Brain microvascular endothelial cell (primary cell): ENCODE results near the gene LMAN1.

ENCODE experiments used
- DNase-seq: peaks from one replicate; pipeline ENCODE4 v3.0.0-alpha.2; 2020
- H3K27ac ChIP-seq: fragments of 250-450 bp; sonication (Bioruptor Pico); 2 replicates; pipeline ENCODE4 v1.5.1; 2020; ENCODE audit warnings: mild to moderate bottlenecking, moderate library complexity
- H3K27me3 ChIP-seq: fragments of 250-450 bp; sonication (Bioruptor Pico); replicated peaks from 2 replicates; pipeline ENCODE4 v1.5.1; 2020; ENCODE audit warnings: mild to moderate bottlenecking
- H3K36me3 ChIP-seq: fragments of 250-450 bp; sonication (Bioruptor Pico); replicated peaks from 2 replicates; pipeline ENCODE4 v1.5.1; 2020; ENCODE audit warnings: mild to moderate bottlenecking
- H3K4me3 ChIP-seq: 2 replicates; pipeline ENCODE4 v1.5.1; 2011; ENCODE audit warnings: low read depth, mild to moderate bottlenecking, control low read depth, low read length, moderate library complexity
- CTCF ChIP-seq: IDR thresholded peaks from 2 replicates; pipeline ENCODE4 v1.5.1; 2011; ENCODE audit warnings: low read depth, mild to moderate bottlenecking, moderate library complexity, low read length, control low read depth, inconsistent platforms; ENCODE audit errors: missing control alignments
- in situ Hi-C: cut with HindIII; loops from 2 replicates; pipeline ENCODE4 v1.10.0; 2017; ENCODE audit warnings: low sequenced_read_pairs, low pct_ligation_motif_present

Gene LMAN1

GRCh38 chr18:59358712-59359575, at the start of gene LMAN1:
LMAN1 (minus strand) TSS chr18:59359265; CDS start chr18:59359244, 21 bp downstream.
- in situ Hi-C loops: no loop called here
- Histone ChIP-seq H3K4me3 (peak within 1 kb of the TSS; percentile 99), H3K36me3 (peaks cover 13% of the 10 kb centered on the region), H3K27me3 (no peaks in the 10 kb centered on the region), H3K27ac (peak within 1 kb of the TSS; percentile 90)
- no peak for TF ChIP-seq CTCF
- DNase-seq: peak; percentile 90

- Histone ChIP-seq H3K36me3 (no peaks in the 10 kb centered on the region), H3K4me3 (no peak overlapping the region), H3K27ac (no peak overlapping the region), H3K27me3 (no peaks in the 10 kb centered on the region)
- peak; percentile 59 for DNase-seq
- TF ChIP-seq CTCF: peak; percentile 98
- in situ Hi-C loops: no loop called here
Measured at GRCh38 chr18:59402432-59403090, 43.5 kb upstream of the LMAN1 start.

GRCh38 chr18:59400407-59400806, 41.3 kb upstream of the LMAN1 start:
- Histone ChIP-seq H3K27ac (no peak overlapping the region), H3K36me3 (no peaks in the 10 kb centered on the region), H3K27me3 (no peaks in the 10 kb centered on the region), H3K4me3 (no peak overlapping the region)
- no peak for DNase-seq
- no peak for TF ChIP-seq CTCF
- in situ Hi-C loops: no loop called here

GRCh38 chr18:59395226-59396175, 36.4 kb upstream of the LMAN1 start:
- TF ChIP-seq CTCF: peak; percentile 4
- H3K4me3 ChIP-seq: no peak overlapping the region
- in situ Hi-C loops: no loop called here
- DNase-seq: no peak
- no peaks in the 10 kb centered on the region for H3K27me3 ChIP-seq
- H3K36me3 ChIP-seq: no peaks in the 10 kb centered on the region
- H3K27ac ChIP-seq: no peak overlapping the region

GRCh38 chr18:59393381-59393780, 34.3 kb upstream of the LMAN1 start:
- in situ Hi-C loops: no loop called here
- TF ChIP-seq CTCF: no peak
- no peaks in the 10 kb centered on the region for H3K36me3 ChIP-seq
- H3K27ac ChIP-seq: no peak overlapping the region
- DNase-seq: no peak
- H3K4me3 ChIP-seq: no peak overlapping the region
- no peaks in the 10 kb centered on the region for H3K27me3 ChIP-seq
